Esophagus squamous epithelium (tissue), 4 donors: Measurements from ENCODE around the gene PTPRS.

Experiments
- POLR2A ChIP-seq, 4 donors: fragments of 450-650 bp; IDR thresholded peaks; one replicate each; pipeline ENCODE4 v1.6.1; 2017; ENCODE audit warnings: antibody characterized with exemption in 4 of 4, mild to moderate bottlenecking in 4 of 4, moderate library complexity in 3 of 4
- TF ChIP-seq, protein P1 (sequence below), 6 experiments: fragments of 450-650 bp in 4 of 6; fragments of 200-600 bp in 2 of 6; sonication (generic) in 2 of 6; IDR thresholded peaks; one replicate each; pipeline ENCODE4 v1.5.1; 2016 to 2019; ENCODE audit warnings: antibody characterized with exemption in 6 of 6, mild to moderate bottlenecking in 4 of 6, moderate library complexity in 4 of 6

- TF ChIP-seq, protein P1, sequence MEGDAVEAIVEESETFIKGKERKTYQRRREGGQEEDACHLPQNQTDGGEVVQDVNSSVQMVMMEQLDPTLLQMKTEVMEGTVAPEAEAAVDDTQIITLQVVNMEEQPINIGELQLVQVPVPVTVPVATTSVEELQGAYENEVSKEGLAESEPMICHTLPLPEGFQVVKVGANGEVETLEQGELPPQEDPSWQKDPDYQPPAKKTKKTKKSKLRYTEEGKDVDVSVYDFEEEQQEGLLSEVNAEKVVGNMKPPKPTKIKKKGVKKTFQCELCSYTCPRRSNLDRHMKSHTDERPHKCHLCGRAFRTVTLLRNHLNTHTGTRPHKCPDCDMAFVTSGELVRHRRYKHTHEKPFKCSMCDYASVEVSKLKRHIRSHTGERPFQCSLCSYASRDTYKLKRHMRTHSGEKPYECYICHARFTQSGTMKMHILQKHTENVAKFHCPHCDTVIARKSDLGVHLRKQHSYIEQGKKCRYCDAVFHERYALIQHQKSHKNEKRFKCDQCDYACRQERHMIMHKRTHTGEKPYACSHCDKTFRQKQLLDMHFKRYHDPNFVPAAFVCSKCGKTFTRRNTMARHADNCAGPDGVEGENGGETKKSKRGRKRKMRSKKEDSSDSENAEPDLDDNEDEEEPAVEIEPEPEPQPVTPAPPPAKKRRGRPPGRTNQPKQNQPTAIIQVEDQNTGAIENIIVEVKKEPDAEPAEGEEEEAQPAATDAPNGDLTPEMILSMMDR (IDR thresholded peaks at IDR 0.05) = no peak
- TF ChIP-seq POLR2A (IDR thresholded peaks at IDR 0.05) = no peak
Observed at GRCh38 chr19:5342573-5343201, 2.1 kb upstream of the PTPRS start.
